Activated CD8-positive, alpha-beta memory T cell treated with anti-CD3 and anti-CD28 coated beads, Interleukin-2, amount 10 ng/mL, durations not matched to agents 7 days and 5 days (primary cell): ENCODE data around the gene OSBPL1A. TPM values are rescaled to one million over a fixed set of nuclear protein-coding genes. Genes with fewer than 3 reads are reported as not detected.
"Not testable (repeated sequence)": the region's sequence is repeated elsewhere in the genome, so short reads cannot be mapped to it uniquely, and the experiment has no call there.

Experiments used
- ATAC-seq: fragments of 150-1000 bp; cut with Tn5 transposase; one replicate; pipeline ENCODE4 v1.10.0; 2021; ENCODE audit warnings: moderate library complexity
- CTCF ChIA-PET: fragments of 350-600 bp; sonication (Branson Sonifier 250); formaldehyde crosslinking; loops from one replicate; lab custom pipeline; 2021; ENCODE audit warnings: antibody characterized with exemption; lab: Charles Lee
- DNase-seq: peaks from one replicate; pipeline ENCODE4 v3.0.0-alpha.2; 2020
- H3K27ac Mint-ChIP-seq: one replicate; pipeline ENCODE4 v1.8.0; 2021; ENCODE audit warnings: mild to moderate bottlenecking, mixed read lengths
- H3K27me3 Mint-ChIP-seq: one replicate; pipeline ENCODE4 v1.8.0; 2021; ENCODE audit warnings: mixed read lengths
- H3K36me3 Mint-ChIP-seq: one replicate; pipeline ENCODE4 v1.8.0; 2021; ENCODE audit warnings: mild to moderate bottlenecking, mixed read lengths
- H3K4me1 Mint-ChIP-seq: one replicate; pipeline ENCODE4 v1.8.0; 2021; ENCODE audit warnings: mixed read lengths
- H3K4me3 Mint-ChIP-seq: one replicate; pipeline ENCODE4 v1.8.0; 2021; ENCODE audit warnings: mild to moderate bottlenecking, moderate library complexity, mixed read lengths
- H3K9me3 Mint-ChIP-seq: one replicate; pipeline ENCODE4 v1.8.0; 2022; ENCODE audit warnings: low read depth, mixed read lengths
- total RNA-seq, 2 experiments: library from RNA; stranded (reverse); gene quantifications; one replicate each; pipeline ENCODE4 v1.2.3, GENCODE V29; 2021

OSBPL1A gene
- total RNA-seq, 2 experiments from 2014 or later = 0.32 to 0.68 TPM

DNA sequence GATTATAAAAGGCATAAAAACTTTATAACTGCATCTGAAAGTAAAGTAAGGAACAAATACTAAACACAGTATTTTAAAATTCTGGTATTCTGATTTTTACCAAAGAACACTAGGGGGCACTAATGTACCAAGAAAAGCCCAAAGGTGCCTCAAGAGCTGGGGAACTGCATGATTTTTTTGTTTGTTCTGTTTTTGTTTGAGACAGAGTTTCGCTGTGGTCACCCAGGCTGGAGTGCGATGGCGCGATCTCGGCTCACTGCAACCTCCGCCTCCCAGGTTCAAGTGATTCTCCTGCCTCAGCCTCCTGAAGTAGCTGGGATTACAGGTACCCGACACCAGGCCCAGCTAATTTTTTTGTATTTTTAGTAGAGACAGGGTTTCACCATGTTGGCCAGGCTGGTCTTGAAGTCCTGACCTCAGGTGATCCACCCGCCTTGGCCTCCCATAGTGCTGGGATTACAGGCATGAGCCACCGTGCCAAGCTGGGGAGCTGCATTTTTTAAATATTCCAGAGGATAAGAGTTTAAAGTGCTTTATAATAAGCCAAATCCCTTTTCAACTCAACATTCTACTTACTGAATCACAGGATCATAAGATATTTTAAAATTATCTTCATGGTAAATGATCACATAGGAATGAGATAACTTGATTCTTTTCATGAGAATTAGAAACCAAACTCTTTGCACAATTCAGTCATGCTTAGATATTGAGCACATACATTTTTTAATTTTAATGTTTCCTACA is 37.7 kb downstream of the OSBPL1A start:
- DNase-seq = peak; percentile 42

DNA sequence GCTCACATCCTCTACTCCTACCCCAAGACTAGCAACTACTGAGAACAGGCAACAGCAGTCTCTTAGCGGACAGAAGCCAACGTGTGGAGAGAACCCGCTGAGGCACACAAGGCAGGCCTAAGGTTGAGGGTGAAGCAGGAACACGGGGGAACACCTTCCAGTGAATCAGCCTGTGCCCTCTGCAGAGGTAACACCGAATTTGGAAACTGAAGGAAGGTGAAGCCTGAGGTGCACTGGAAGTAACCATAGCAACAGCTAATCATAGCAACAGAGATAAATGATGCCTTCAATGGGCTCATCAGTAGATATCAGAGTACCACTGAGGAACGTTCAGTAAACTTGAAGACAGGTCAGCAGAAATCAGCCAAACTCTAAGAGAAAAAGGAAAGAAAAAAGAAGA is 43.3 kb downstream of the OSBPL1A start:
- ATAC-seq (no peak), DNase-seq (no peak)
- Mint-ChIP-seq H3K36me3 (no peaks in the 10 kb centered on the region), H3K9me3 (no peaks in the 10 kb centered on the region), H3K27ac (no peak overlapping the region), H3K4me3 (no peak overlapping the region), H3K27me3 (peaks cover 5% of the 10 kb centered on the region), H3K4me1 (peaks cover 4% of the 10 kb centered on the region)
- CTCF ChIA-PET = no interaction called here

More for the DNA sequence above, 37.7 kb downstream of the OSBPL1A start:
- peak; percentile 39 for ATAC-seq
- not testable (repeated sequence) for H3K27me3 Mint-ChIP-seq, H3K4me1 Mint-ChIP-seq, H3K4me3 Mint-ChIP-seq, H3K9me3 Mint-ChIP-seq, H3K27ac Mint-ChIP-seq, H3K36me3 Mint-ChIP-seq
- CTCF ChIA-PET = interaction anchor here (0.7 to 5.3 kb wide), 15 partner anchors 9 to 1537 kb away, joined by 3 to 99 read pairs (median 5); no protein-coding TSS in a partner anchor

GRCh38 chr18:24346254-24346653 is 51.4 kb downstream of the OSBPL1A start:
- CTCF ChIA-PET = no interaction called here
- DNase-seq (no peak), ATAC-seq (no peak)
- H3K27ac Mint-ChIP-seq = no peak overlapping the region
- H3K27me3 Mint-ChIP-seq = peaks cover 9% of the 10 kb centered on the region
- H3K4me1 Mint-ChIP-seq = peaks cover 4% of the 10 kb centered on the region
- no peak overlapping the region for H3K4me3 Mint-ChIP-seq
- H3K9me3 Mint-ChIP-seq = no peaks in the 10 kb centered on the region
- H3K36me3 Mint-ChIP-seq = no peaks in the 10 kb centered on the region

DNA sequence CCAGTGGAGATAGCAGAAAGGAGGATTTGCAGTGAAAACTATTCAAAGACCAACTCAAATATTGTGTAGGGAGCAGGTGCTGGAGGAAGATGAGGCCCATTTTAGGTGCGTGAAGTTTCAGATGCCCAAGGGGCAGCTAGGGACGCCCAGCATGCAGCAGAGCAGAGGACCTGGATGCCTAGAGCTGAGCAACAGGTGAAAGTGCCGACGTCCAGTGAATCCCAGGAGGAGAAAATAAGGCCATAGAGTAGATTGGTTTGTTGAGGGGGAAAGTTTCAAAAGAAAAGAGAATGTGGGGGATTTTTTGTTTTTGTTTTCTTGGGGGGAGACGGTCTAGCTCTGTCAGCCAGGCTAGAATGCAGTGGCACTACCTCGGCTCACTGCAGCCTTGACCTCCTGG is 53.1 kb downstream of the OSBPL1A start:
- no peak for DNase-seq
- H3K36me3 Mint-ChIP-seq = no peaks in the 10 kb centered on the region
- CTCF ChIA-PET = no interaction called here

GRCh38 chr18:24342347-24342746 is 55.3 kb downstream of the OSBPL1A start:
- peaks cover 9% of the 10 kb centered on the region for H3K27me3 Mint-ChIP-seq
- DNase-seq (no peak), ATAC-seq (no peak)
- H3K36me3 Mint-ChIP-seq = no peaks in the 10 kb centered on the region
- CTCF ChIA-PET = no interaction called here
- H3K4me3 Mint-ChIP-seq = no peak overlapping the region
- H3K4me1 Mint-ChIP-seq = no peaks in the 10 kb centered on the region
- H3K9me3 Mint-ChIP-seq = no peaks in the 10 kb centered on the region
- H3K27ac Mint-ChIP-seq = no peak overlapping the region

More for the DNA sequence above, 53.1 kb downstream of the OSBPL1A start:
- H3K4me1 Mint-ChIP-seq = no peaks in the 10 kb centered on the region
- no peaks in the 10 kb centered on the region for H3K9me3 Mint-ChIP-seq
- H3K4me3 Mint-ChIP-seq = no peak overlapping the region
- H3K27ac Mint-ChIP-seq = no peak overlapping the region
- ATAC-seq = no peak
- peaks cover 9% of the 10 kb centered on the region for H3K27me3 Mint-ChIP-seq

DNA sequence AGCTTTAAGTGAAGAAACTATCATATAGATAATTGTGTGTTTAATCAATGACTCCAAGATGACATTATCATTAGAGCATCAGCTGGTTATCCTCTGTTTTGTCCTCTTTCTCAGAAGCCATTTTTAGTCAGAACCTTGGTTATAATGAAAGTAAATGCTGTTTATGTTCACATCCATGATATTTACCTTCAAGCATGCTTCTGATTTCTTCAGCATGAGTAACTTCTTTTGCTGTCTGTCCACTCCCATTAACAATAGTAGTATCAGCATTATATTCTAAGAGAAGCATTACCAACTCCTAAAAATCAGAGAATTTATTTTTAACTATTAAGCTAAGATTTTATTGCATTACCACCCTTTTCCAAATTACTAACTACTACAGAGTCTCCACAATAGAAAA is 56.3 kb downstream of the OSBPL1A start:
- Mint-ChIP-seq H3K4me3 (no peak overlapping the region), H3K36me3 (no peaks in the 10 kb centered on the region), H3K27me3 (peaks cover 9% of the 10 kb centered on the region), H3K9me3 (no peaks in the 10 kb centered on the region), H3K4me1 (no peaks in the 10 kb centered on the region), H3K27ac (no peak overlapping the region)
- no peak for DNase-seq
- CTCF ChIA-PET = no interaction called here
- no peak for ATAC-seq

GRCh38 chr18:24333084-24333483 is 64.5 kb downstream of the OSBPL1A start:
- DNase-seq (no peak), ATAC-seq (no peak)
- H3K27me3 Mint-ChIP-seq = peaks cover 6% of the 10 kb centered on the region
- no peaks in the 10 kb centered on the region for H3K4me1 Mint-ChIP-seq
- H3K27ac Mint-ChIP-seq = no peak overlapping the region
- H3K9me3 Mint-ChIP-seq = no peaks in the 10 kb centered on the region
- H3K4me3 Mint-ChIP-seq = no peak overlapping the region
- no peaks in the 10 kb centered on the region for H3K36me3 Mint-ChIP-seq
- CTCF ChIA-PET = no interaction called here

DNA sequence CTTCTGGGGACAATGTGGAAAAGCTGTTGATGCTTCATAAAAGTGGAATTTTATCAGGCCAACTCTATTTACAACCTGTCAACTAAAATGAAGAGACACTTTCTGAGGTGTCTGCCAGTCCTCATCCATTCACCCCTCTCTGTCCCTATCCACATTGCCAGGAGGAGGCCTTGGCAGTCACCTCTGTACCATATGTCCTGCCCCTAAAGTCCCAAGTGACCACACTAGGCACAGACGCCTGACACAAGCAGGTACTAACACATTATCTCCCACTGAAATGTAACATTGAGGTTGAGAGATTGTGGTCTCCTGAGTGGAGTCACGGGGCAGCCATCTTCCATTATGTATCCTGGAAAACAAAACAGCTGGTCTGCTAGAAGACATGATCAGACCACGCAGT is 71.4 kb downstream of the OSBPL1A start:
- CTCF ChIA-PET = no interaction called here
- no peaks in the 10 kb centered on the region for H3K27me3 Mint-ChIP-seq
- DNase-seq (no peak), ATAC-seq (no peak)
- no peak overlapping the region for H3K4me3 Mint-ChIP-seq
- H3K36me3 Mint-ChIP-seq = no peaks in the 10 kb centered on the region
- no peak overlapping the region for H3K27ac Mint-ChIP-seq
- H3K9me3 Mint-ChIP-seq = no peaks in the 10 kb centered on the region
- H3K4me1 Mint-ChIP-seq = no peaks in the 10 kb centered on the region

- Mint-ChIP-seq H3K4me3 (no peak overlapping the region), H3K36me3 (no peaks in the 10 kb centered on the region)
These were observed 75.0 kb downstream of the OSBPL1A start for GRCh38 chr18:24322584-24323136.

GRCh38 chr18:24321071-24321470 is 76.6 kb downstream of the OSBPL1A start:
- no peaks in the 10 kb centered on the region for H3K4me1 Mint-ChIP-seq
- CTCF ChIA-PET = no interaction called here
- no peaks in the 10 kb centered on the region for H3K27me3 Mint-ChIP-seq
- DNase-seq (no peak), ATAC-seq (no peak)
- H3K27ac Mint-ChIP-seq = no peak overlapping the region
- H3K4me3 Mint-ChIP-seq = no peak overlapping the region
- H3K9me3 Mint-ChIP-seq = no peaks in the 10 kb centered on the region
- no peaks in the 10 kb centered on the region for H3K36me3 Mint-ChIP-seq

More at GRCh38 chr18:24322584-24323136, 75.0 kb downstream of the OSBPL1A start:
- Mint-ChIP-seq H3K27me3 (no peaks in the 10 kb centered on the region), H3K4me1 (no peaks in the 10 kb centered on the region), H3K27ac (no peak overlapping the region), H3K9me3 (no peaks in the 10 kb centered on the region)
- ATAC-seq (no peak), DNase-seq (no peak)
- CTCF ChIA-PET = no interaction called here

- H3K4me3 Mint-ChIP-seq = no peak overlapping the region
- no peaks in the 10 kb centered on the region for H3K36me3 Mint-ChIP-seq
- H3K4me1 Mint-ChIP-seq = no peaks in the 10 kb centered on the region
- no peak overlapping the region for H3K27ac Mint-ChIP-seq
- DNase-seq (no peak), ATAC-seq (no peak)
- CTCF ChIA-PET = interaction anchor here (0.7 kb wide), 1 partner anchor 166 kb away, joined by 3 read pairs; no protein-coding TSS in a partner anchor
- H3K9me3 Mint-ChIP-seq = no peaks in the 10 kb centered on the region
- no peaks in the 10 kb centered on the region for H3K27me3 Mint-ChIP-seq
These were observed 77.9 kb downstream of the OSBPL1A start for GRCh38 chr18:24319757-24320156.

DNA sequence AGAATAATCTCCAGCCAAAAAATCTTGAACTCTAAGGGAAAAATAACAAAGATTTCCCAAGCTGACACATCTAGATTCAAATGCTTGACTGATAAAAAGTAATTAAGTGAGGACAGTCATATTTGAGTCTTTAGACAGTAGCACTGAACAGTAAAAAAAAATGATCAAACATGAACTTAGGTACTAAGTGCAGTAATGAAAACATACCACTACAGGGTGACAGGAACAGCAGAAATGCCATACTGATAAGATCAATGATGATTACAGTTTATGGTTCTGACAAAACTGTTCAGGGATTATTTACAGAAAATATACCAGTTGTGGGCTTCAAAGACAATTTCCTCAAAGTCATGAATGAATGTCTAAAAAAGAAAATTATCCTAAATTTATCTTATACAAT is 80.3 kb downstream of the OSBPL1A start:
- Mint-ChIP-seq H3K4me3 (no peak overlapping the region), H3K27me3 (no peaks in the 10 kb centered on the region), H3K36me3 (no peaks in the 10 kb centered on the region), H3K4me1 (no peaks in the 10 kb centered on the region), H3K27ac (no peak overlapping the region), H3K9me3 (no peaks in the 10 kb centered on the region)
- DNase-seq (no peak), ATAC-seq (no peak)
- CTCF ChIA-PET = no interaction called here

DNA sequence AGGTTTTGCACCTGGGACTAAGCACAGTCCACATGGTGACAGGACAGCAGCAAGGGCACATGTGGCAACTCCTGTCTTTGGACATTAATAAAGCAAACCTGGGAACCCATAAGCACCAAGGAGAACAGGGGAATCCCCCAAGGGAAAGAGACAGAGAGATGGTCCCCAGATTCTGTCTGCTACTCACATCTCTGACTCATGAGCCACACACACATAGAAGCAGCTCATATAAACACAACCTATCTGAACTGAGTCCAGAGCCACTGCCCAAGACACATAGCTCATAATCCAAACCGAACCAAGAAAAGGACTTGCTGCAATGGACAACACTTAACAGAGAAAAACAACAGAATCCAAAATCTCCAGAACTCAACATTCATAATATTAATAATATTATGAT is 82.5 kb downstream of the OSBPL1A start:
- no peak for ATAC-seq
- no peaks in the 10 kb centered on the region for H3K4me1 Mint-ChIP-seq

DNA sequence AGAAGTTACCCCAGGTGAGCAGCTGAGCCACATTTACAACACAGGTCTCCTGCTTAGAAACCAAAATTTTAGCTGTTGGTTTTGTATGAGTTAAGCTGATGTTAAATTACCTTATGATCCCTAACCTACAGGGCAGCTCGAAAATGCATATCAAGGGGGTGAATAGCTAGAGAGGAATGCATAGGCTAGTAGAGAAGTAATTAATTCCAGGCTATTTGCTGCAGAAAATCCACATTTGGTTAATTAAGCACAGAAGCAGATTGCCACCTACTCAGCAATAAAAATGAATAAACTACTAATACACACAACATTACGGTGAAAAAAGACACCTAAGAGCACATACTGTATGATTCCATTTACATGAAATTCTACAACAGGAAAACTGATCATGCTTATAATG is 91.4 kb downstream of the OSBPL1A start:
- H3K4me1 Mint-ChIP-seq = no peaks in the 10 kb centered on the region
- no peaks in the 10 kb centered on the region for H3K27me3 Mint-ChIP-seq
- H3K9me3 Mint-ChIP-seq = no peaks in the 10 kb centered on the region
- CTCF ChIA-PET = no interaction called here
- no peak for DNase-seq
- H3K36me3 Mint-ChIP-seq = no peaks in the 10 kb centered on the region
- ATAC-seq = no peak
- H3K4me3 Mint-ChIP-seq = no peak overlapping the region
- no peak overlapping the region for H3K27ac Mint-ChIP-seq

More for the DNA sequence above, 82.5 kb downstream of the OSBPL1A start:
- DNase-seq = no peak
- Mint-ChIP-seq H3K9me3 (no peaks in the 10 kb centered on the region), H3K27ac (no peak overlapping the region), H3K4me3 (no peak overlapping the region), H3K36me3 (no peaks in the 10 kb centered on the region), H3K27me3 (no peaks in the 10 kb centered on the region)
- CTCF ChIA-PET = no interaction called here
